Femur (tissue), 1 donor: ENCODE results near the gene LRR1.
"Not testable (repeated sequence)": the region's sequence is repeated elsewhere in the genome, so short reads cannot be mapped to it uniquely, and the experiment has no call there.

Source experiments
- DNase-seq: peaks from one replicate; pipeline ENCODE4 v3.0.0-alpha.2; 2017

The LRR1 gene

GRCh38 chr14:49634547-49635334 lies 36.0 kb downstream of the LRR1 start, which contains the start of gene DNAAF2:
Gene DNAAF2 (minus strand): TSS chr14:49635244. CDS start chr14:49635149, 95 bp downstream.
- DNase-seq, result peak; percentile 83

GRCh38 chr14:49636866-49637265 lies 38.1 kb downstream of the LRR1 start:
- no peak for DNase-seq

GRCh38 chr14:49637534-49638078 lies 38.9 kb downstream of the LRR1 start:
- DNase-seq, result no peak

- DNase-seq, result no peak
Measured at GRCh38 chr14:49640540-49641417, 42.0 kb downstream of the LRR1 start.

GRCh38 chr14:49641697-49642129 lies 43.0 kb downstream of the LRR1 start:
- DNase-seq, result no peak

GRCh38 chr14:49642163-49642562 lies 43.4 kb downstream of the LRR1 start:
- no peak for DNase-seq

- DNase-seq, result no peak
Measured at GRCh38 chr14:49653508-49653907, 54.8 kb downstream of the LRR1 start.

- no peak for DNase-seq
Measured at GRCh38 chr14:49654511-49654910, 55.8 kb downstream of the LRR1 start.

GRCh38 chr14:49657500-49657899 lies 58.8 kb downstream of the LRR1 start:
- DNase-seq, result not testable (repeated sequence)

- DNase-seq, result no peak
Measured at GRCh38 chr14:49659526-49660455, 61.1 kb downstream of the LRR1 start.
